ENCODE data around the gene MRPS31. TPM values are rescaled to one million over a fixed set of nuclear protein-coding genes. Genes with fewer than 3 reads are reported as not detected.
A peak's percentile ranks its signal among the peaks of the same experiment; 100 is the strongest.

Gene MRPS31
- total and polyA plus RNA-seq, 3 donors from 2014 or later, result 22.3 to 31.0 (median 27.7) TPM

DNA sequence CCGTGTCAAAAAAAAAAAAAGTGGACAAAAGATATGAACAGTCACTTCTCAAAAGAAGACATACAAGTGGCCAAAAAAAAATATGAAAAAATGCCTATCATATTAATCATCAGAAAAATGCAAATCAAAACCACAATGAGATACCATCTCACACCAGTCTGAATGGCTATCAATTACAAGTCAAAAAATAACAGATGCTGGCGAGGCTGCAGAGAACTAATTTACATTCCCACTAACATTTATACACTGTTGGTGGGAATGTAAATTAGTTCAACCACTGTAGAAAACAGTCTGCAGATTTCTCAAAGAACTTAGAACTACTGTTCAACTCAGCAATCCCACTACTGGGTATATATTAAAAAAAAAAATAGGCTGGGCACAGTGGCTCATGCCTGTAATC lies 78.0 kb downstream of the MRPS31 start:
- DNase-seq, result no peak
- TF ChIP-seq POLR2A (IDR thresholded peaks at IDR 0.05) (no peak), CTCF (IDR thresholded peaks at IDR 0.05) (no peak)
- H3K27ac ChIP-seq, result no peak overlapping the region
- no peaks in the 10 kb centered on the region for H3K27me3 ChIP-seq
- H3K36me3 ChIP-seq (ENCODE audit: low read depth, missing control alignments), result no peaks in the 10 kb centered on the region
- WGBS, 2 donors, result 70 to 79% methylated on average over 2 of the region's 2 CpGs
- intact Hi-C loops (cut with DNase I; ENCODE audit: low total_unique reads), result no loop called here
- H3K4me3 ChIP-seq, result no peak overlapping the region
- H3K4me1 ChIP-seq, result no peaks in the 10 kb centered on the region
- no peaks in the 10 kb centered on the region for H3K9me3 ChIP-seq

GRCh38 chr13:40688781-40689180 lies 82.2 kb downstream of the MRPS31 start:
- H3K27me3 ChIP-seq, result no peaks in the 10 kb centered on the region
- 86 to 90% methylated on average over 3 of the region's 3 CpGs for WGBS, 2 donors
- no peaks in the 10 kb centered on the region for H3K9me3 ChIP-seq
- H3K4me3 ChIP-seq, result no peak overlapping the region
- intact Hi-C loops (cut with DNase I; ENCODE audit: low total_unique reads), result no loop called here
- no peak overlapping the region for H3K27ac ChIP-seq
- TF ChIP-seq POLR2A (IDR thresholded peaks at IDR 0.05) (no peak), CTCF (IDR thresholded peaks at IDR 0.05) (no peak)
- DNase-seq, result no peak
- no peaks in the 10 kb centered on the region for H3K4me1 ChIP-seq
- H3K36me3 ChIP-seq (ENCODE audit: low read depth, missing control alignments), result no peaks in the 10 kb centered on the region

GRCh38 chr13:40682449-40683240 lies 88.3 kb downstream of the MRPS31 start:
- H3K27me3 ChIP-seq, result no peaks in the 10 kb centered on the region
- no peak overlapping the region for H3K4me3 ChIP-seq
- no peaks in the 10 kb centered on the region for H3K36me3 ChIP-seq (ENCODE audit: low read depth, missing control alignments)
- no peak overlapping the region for H3K27ac ChIP-seq
- DNase-seq, result no peak
- intact Hi-C loops (cut with DNase I; ENCODE audit: low total_unique reads), result loop anchor here (5.0 kb wide), 1 partner anchor 615 kb away; no protein-coding TSS in a partner anchor
- WGBS, 2 donors, result 65 to 70% methylated on average over 11 of the region's 11 CpGs
- TF ChIP-seq POLR2A (IDR thresholded peaks at IDR 0.05), result no peak
- peak in 2 of 3 experiments; percentile 23 to 66 for TF ChIP-seq CTCF (IDR thresholded peaks at IDR 0.05)
- no peaks in the 10 kb centered on the region for H3K4me1 ChIP-seq
- H3K9me3 ChIP-seq, result no peaks in the 10 kb centered on the region

- Histone ChIP-seq H3K27me3 (no peaks in the 10 kb centered on the region), H3K4me3 (no peak overlapping the region), H3K4me1 (no peaks in the 10 kb centered on the region), H3K27ac (no peak overlapping the region), H3K9me3 (no peaks in the 10 kb centered on the region), H3K36me3 (ENCODE audit: low read depth, missing control alignments) (no peaks in the 10 kb centered on the region)
- TF ChIP-seq POLR2A (IDR thresholded peaks at IDR 0.05), result no peak
- no peak for TF ChIP-seq CTCF (IDR thresholded peaks at IDR 0.05)
- WGBS, 2 donors, result 64 to 70% methylated on average over 7 of the region's 7 CpGs
- intact Hi-C loops (cut with DNase I; ENCODE audit: low total_unique reads), result loop anchor here (5.0 kb wide), 1 partner anchor 614 kb away; no protein-coding TSS in a partner anchor
- DNase-seq, result no peak
Measured at GRCh38 chr13:40681341-40682146, 89.4 kb downstream of the MRPS31 start.
